ENCODE results near the gene AGPAT3.
"Not testable (repeated sequence)": the region's sequence is repeated elsewhere in the genome, so short reads cannot be mapped to it uniquely, and the experiment has no call there.

Gene AGPAT3

DNA sequence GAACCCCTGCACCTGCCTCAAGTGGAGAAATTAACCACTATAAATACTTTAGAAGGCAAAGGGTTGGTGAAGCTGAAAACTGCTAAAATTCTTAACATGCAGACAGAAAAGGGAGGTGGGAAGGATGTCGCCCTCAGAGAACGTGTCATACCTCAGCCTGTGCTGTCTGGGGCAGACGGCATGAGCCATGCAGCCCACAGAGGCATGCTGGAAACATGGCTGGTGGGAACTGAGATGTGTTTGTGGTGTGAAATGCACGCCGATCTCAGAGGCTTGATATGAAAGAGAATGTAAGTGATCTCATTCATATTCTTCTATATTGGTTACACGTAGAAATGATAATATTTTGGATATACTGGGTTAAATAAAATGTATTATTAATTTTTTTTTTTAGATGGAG lies 16.3 kb downstream of the AGPAT3 start:
- Mint-ChIP-seq H3K36me3 (peaks cover 25% of the 10 kb centered on the region), H3K4me3 (no peak overlapping the region), H3K27ac (no peak overlapping the region), H3K9me3 (no peaks in the 10 kb centered on the region), H3K27me3 (no peaks in the 10 kb centered on the region), H3K4me1 (peaks cover 72% of the 10 kb centered on the region)
- no peak for ATAC-seq

DNA sequence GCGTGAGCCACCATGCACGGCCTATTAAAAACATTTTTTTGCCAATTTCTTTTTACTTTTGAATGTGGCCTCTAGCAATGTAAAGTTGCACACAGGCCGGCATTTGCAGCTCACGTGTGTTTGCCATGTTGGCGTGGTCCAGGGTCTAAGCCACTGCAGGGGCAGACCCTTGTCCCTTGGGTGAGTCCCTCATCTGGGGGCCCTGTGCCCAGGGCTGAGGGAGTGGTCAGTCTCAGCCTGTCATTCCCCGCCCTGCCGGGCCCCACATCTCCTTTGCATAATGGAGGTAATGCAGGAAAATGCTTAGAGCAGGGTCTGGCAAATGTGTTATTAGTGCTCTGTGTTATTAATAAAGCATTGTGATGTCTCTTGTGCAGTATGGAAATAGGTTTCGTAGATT lies 16.9 kb downstream of the AGPAT3 start:
- peaks cover 74% of the 10 kb centered on the region for H3K4me1 Mint-ChIP-seq
- no peaks in the 10 kb centered on the region for H3K27me3 Mint-ChIP-seq
- no peak for ATAC-seq
- H3K4me3 Mint-ChIP-seq, result no peak overlapping the region
- no peaks in the 10 kb centered on the region for H3K9me3 Mint-ChIP-seq
- H3K36me3 Mint-ChIP-seq, result peaks cover 22% of the 10 kb centered on the region
- no peak overlapping the region for H3K27ac Mint-ChIP-seq

- H3K4me3 Mint-ChIP-seq, result no peak overlapping the region
- H3K27me3 Mint-ChIP-seq, result no peaks in the 10 kb centered on the region
- H3K4me1 Mint-ChIP-seq, result peaks cover 71% of the 10 kb centered on the region
- ATAC-seq, result no peak
- H3K9me3 Mint-ChIP-seq, result no peaks in the 10 kb centered on the region
- peaks cover 22% of the 10 kb centered on the region for H3K36me3 Mint-ChIP-seq
- H3K27ac Mint-ChIP-seq, result peak overlapping the region; percentile 67
Measured at GRCh38 chr21:43882952-43883545, 18.0 kb downstream of the AGPAT3 start.

GRCh38 chr21:43884012-43884860 lies 19.2 kb downstream of the AGPAT3 start:
- H3K4me3 Mint-ChIP-seq, result no peak overlapping the region
- peak overlapping the region; percentile 67 for H3K27ac Mint-ChIP-seq
- H3K4me1 Mint-ChIP-seq, result peaks cover 65% of the 10 kb centered on the region
- peaks cover 18% of the 10 kb centered on the region for H3K36me3 Mint-ChIP-seq
- no peaks in the 10 kb centered on the region for H3K9me3 Mint-ChIP-seq
- ATAC-seq, result peak; percentile 70
- no peaks in the 10 kb centered on the region for H3K27me3 Mint-ChIP-seq

DNA sequence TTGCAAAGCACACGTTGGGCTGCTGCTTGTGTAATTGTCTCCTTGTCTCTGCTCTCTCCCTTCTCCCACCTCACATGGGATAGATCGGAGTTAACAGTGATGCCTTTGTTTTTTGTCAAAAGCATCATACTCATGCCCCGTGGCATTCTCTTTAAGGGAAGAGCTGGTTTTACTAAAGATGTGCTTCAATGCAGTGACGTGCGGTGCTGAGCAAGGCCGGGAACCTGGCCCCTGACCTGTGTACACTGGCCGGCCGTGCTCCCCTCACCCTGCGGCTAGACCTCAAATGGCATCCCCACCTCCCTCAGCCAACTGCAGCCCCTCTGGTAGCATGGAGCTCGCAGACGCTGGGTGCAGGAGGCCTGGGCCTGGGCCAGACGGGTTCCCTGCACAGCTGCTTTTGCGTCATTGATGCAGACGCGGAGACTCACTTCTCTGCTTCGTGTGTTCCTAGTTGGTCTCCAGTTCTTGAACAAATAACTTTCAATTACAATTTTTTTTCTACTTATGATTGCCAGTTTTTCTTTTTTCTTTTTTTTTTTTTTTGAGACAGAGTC lies 19.9 kb downstream of the AGPAT3 start:
- Mint-ChIP-seq H3K9me3 (no peaks in the 10 kb centered on the region), H3K36me3 (peaks cover 24% of the 10 kb centered on the region), H3K27ac (peak overlapping the region; percentile 67), H3K4me1 (peaks cover 59% of the 10 kb centered on the region), H3K4me3 (no peak overlapping the region), H3K27me3 (no peaks in the 10 kb centered on the region)
- no peak for ATAC-seq

DNA sequence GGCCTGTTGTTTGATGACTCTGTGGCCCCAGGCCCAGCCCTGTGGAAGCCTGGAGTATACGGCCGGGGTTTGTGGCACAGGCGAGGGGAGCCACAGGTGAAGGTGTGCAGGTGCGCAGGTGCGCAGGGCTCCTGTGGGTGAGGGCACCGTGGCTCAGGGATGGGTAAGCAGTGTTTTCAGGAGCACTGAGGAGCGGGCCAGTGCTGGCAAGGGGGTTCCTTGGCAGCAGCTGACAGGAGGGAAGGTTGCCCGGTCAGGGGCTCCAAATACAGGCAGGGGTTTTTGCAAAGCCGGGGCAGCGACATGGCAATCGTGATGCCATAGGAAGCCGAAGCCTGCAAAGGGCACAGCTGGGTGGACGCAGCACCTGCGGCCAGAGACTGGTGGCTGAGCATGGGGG lies 20.7 kb downstream of the AGPAT3 start:
- Mint-ChIP-seq H3K9me3 (no peaks in the 10 kb centered on the region), H3K4me3 (no peak overlapping the region), H3K36me3 (peaks cover 25% of the 10 kb centered on the region), H3K27me3 (no peaks in the 10 kb centered on the region), H3K4me1 (peaks cover 51% of the 10 kb centered on the region), H3K27ac (no peak overlapping the region)
- ATAC-seq, result no peak

DNA sequence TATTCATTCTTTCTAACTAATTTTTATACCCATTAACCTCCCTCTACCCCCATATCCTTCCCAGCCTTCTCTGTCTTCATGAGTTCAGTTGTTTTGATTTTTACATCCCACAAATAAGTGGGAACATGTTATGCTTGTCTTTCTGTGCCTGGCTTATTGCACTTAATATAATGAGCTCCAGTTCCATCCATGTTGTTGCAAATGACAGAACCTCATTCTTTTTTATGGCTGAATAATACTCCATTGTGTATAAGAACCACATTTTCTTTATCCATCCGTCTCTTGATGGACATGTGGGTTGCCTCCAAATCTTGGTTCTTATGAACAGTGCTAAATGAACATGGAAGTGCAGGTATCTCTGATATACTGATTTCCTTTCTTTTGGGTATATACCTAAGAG lies 21.5 kb downstream of the AGPAT3 start:
- H3K36me3 Mint-ChIP-seq, result peaks cover 22% of the 10 kb centered on the region
- no peaks in the 10 kb centered on the region for H3K9me3 Mint-ChIP-seq
- no peak for ATAC-seq
- no peak overlapping the region for H3K4me3 Mint-ChIP-seq
- peak overlapping the region; percentile 26 for H3K27ac Mint-ChIP-seq
- H3K4me1 Mint-ChIP-seq, result peaks cover 44% of the 10 kb centered on the region
- H3K27me3 Mint-ChIP-seq, result no peaks in the 10 kb centered on the region

GRCh38 chr21:43889069-43889468 lies 24.0 kb downstream of the AGPAT3 start:
- Mint-ChIP-seq H3K4me3 (no peak overlapping the region), H3K27me3 (no peaks in the 10 kb centered on the region), H3K36me3 (peaks cover 23% of the 10 kb centered on the region), H3K4me1 (peaks cover 37% of the 10 kb centered on the region), H3K27ac (no peak overlapping the region), H3K9me3 (no peaks in the 10 kb centered on the region)
- ATAC-seq, result no peak

GRCh38 chr21:43890042-43890441 lies 25.0 kb downstream of the AGPAT3 start:
- H3K27ac Mint-ChIP-seq, result no peak overlapping the region
- ATAC-seq, result no peak
- H3K4me1 Mint-ChIP-seq, result peaks cover 37% of the 10 kb centered on the region
- peaks cover 23% of the 10 kb centered on the region for H3K36me3 Mint-ChIP-seq
- no peaks in the 10 kb centered on the region for H3K27me3 Mint-ChIP-seq
- H3K4me3 Mint-ChIP-seq, result no peak overlapping the region
- H3K9me3 Mint-ChIP-seq, result no peaks in the 10 kb centered on the region

DNA sequence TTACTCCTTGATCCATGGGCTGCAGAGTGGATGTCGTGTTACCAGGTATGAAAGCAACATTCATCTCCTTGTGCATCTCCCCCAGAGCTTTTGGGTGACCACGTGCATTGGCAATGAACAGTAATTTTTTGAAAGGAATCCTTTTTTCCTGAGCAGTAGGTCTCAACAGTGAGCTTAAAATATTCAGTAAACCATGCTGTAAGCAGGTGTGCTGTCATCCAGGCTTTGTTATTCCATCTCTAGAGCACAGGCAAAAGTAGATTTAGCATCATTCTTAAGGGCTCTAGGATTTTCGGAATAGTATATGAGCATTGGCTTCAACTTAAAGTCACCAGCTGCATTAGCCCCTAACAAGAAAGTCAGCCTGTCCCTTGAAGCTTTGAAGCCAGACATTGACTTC lies 27.3 kb downstream of the AGPAT3 start:
- H3K27me3 Mint-ChIP-seq, result no peaks in the 10 kb centered on the region
- H3K36me3 Mint-ChIP-seq, result peaks cover 23% of the 10 kb centered on the region
- no peak for ATAC-seq
- H3K27ac Mint-ChIP-seq, result peak overlapping the region; percentile 47
- peaks cover 25% of the 10 kb centered on the region for H3K4me1 Mint-ChIP-seq
- H3K4me3 Mint-ChIP-seq, result no peak overlapping the region
- H3K9me3 Mint-ChIP-seq, result no peaks in the 10 kb centered on the region

DNA sequence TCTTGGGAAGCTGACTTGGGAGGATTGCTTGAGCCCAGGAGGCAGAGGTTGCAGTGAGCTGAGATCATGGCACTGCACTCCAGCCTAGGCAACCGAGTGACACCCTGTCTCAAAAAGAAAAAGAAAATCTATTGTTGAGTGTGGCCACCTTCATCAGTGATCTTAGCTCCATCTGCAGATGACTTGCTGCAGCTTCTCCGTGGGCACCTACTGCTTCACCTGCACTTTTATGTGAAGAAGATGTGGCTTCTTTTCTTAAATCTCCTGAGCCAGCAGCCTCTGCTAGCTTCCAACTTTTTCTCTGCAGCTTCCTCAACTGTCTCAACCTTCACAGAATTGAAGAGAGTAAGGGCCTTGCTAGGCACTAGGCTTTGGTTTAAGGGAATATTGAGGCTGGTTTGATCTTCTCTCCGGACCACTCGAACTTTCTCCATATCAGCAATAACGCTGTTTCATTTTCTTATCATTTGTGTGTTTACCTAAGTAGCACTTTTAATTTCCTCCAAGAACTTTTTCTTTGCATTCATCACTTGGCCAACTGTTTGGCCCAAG lies 28.0 kb downstream of the AGPAT3 start:
- Mint-ChIP-seq H3K27ac (peak overlapping the region; percentile 47), H3K27me3 (no peaks in the 10 kb centered on the region), H3K4me3 (peak overlapping the region; percentile 67), H3K4me1 (peaks cover 25% of the 10 kb centered on the region), H3K9me3 (no peaks in the 10 kb centered on the region), H3K36me3 (peaks cover 24% of the 10 kb centered on the region)
- peak; percentile 16 for ATAC-seq

GRCh38 chr21:43893536-43894205 lies 28.6 kb downstream of the AGPAT3 start:
- peak; percentile 83 for ATAC-seq
- H3K4me1 Mint-ChIP-seq, result peaks cover 25% of the 10 kb centered on the region
- no peaks in the 10 kb centered on the region for H3K9me3 Mint-ChIP-seq
- H3K36me3 Mint-ChIP-seq, result peaks cover 28% of the 10 kb centered on the region
- H3K27ac Mint-ChIP-seq, result peak overlapping the region; percentile 47
- H3K27me3 Mint-ChIP-seq, result no peaks in the 10 kb centered on the region
- H3K4me3 Mint-ChIP-seq, result peak overlapping the region; percentile 67

DNA sequence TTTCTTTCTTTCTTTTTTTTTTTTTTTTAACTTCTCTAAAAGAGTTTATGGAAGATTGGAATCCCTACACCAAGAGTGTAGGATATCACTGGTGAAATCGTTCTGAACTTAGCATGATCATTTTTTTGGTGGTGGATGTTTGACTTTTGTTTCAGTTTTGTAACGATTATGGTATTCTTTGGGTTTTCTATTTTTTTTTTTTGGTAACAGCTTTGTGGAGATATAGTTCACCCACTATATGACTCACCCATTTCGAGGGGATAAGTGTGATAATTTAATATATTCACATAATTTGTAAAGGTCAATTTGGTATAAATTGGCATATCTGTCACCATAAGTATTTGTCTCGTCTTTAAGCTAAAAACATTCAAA lies 29.2 kb downstream of the AGPAT3 start:
- H3K36me3 Mint-ChIP-seq, result peaks cover 33% of the 10 kb centered on the region
- no peak for ATAC-seq
- H3K4me1 Mint-ChIP-seq, result peaks cover 25% of the 10 kb centered on the region
- peak overlapping the region; percentile 67 for H3K4me3 Mint-ChIP-seq
- peak overlapping the region; percentile 47 for H3K27ac Mint-ChIP-seq
- no peaks in the 10 kb centered on the region for H3K9me3 Mint-ChIP-seq
- H3K27me3 Mint-ChIP-seq, result no peaks in the 10 kb centered on the region

DNA sequence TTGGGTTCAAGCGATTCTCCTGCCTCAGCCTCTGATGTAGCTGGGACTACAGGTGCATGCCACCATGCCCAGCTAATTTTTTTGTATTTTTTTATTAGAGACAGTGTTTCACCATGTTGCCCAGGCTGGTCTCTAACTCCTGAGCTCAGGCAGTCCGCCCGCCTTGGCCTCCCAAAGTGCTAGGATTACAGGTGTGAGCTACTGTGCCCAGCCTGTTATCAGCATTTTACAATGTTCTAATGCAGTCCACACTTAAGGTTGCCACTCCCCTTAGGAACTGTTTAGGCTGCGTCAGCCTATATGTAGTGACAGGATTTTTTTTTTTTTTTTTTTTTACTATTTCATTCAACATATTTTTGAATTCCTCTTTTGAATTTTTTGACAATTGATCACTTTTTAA lies 30.2 kb downstream of the AGPAT3 start:
- H3K4me1 Mint-ChIP-seq, result peaks cover 25% of the 10 kb centered on the region
- no peak overlapping the region for H3K4me3 Mint-ChIP-seq
- H3K36me3 Mint-ChIP-seq, result peaks cover 35% of the 10 kb centered on the region
- no peak overlapping the region for H3K27ac Mint-ChIP-seq
- H3K27me3 Mint-ChIP-seq, result no peaks in the 10 kb centered on the region
- H3K9me3 Mint-ChIP-seq, result no peaks in the 10 kb centered on the region
- no peak for ATAC-seq

DNA sequence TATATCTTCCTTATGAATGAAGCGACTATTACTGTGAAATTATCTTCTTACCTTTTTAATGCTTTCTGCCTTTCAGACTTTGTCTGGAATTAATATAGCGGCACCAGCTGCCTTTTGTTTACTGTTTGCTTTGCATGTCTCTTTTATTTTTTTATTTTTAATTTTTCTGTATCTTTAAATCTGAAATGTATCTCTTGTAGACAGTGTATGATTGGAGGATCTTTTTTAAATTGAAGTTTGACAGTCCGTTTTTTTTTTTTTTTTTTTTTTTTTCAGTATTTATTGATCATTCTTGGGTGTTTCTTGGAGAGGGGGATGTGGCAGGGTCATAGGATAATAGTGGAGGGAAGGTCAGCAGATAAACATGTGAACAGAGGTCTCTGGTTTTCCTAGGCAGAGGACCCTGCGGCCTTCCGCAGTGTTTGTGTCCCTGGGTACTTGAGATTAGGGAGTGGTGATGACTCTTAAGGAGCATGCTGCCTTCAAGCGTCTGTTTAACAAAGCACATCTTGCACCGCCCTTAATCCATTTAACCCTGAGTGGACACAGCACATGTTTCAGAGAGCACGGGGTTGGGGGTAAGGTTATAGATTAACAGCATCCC lies 31.8 kb downstream of the AGPAT3 start:
- ATAC-seq, H3K27ac Mint-ChIP-seq, H3K27me3 Mint-ChIP-seq, H3K9me3 Mint-ChIP-seq, H3K4me3 Mint-ChIP-seq: not testable (repeated sequence)
- peaks cover 49% of the 10 kb centered on the region for H3K36me3 Mint-ChIP-seq
- H3K4me1 Mint-ChIP-seq, result peaks cover 37% of the 10 kb centered on the region
